ENCODE measurements around the gene F2RL3. TPM values are rescaled to one million over a fixed set of nuclear protein-coding genes. Genes with fewer than 3 reads are reported as not detected.

The F2RL3 gene
- total and polyA plus RNA-seq, 2 of the 8 experiments (the other 6 are each of a cell fraction or from before 2014, with no cell fraction given) = not detected

GRCh38 chr19:16930753-16931152, 42.0 kb downstream of the F2RL3 start:
- no peaks in the 10 kb centered on the region for H4K20me1 ChIP-seq (replicated peaks in 1 of 2; ENCODE audit: control insufficient read depth in 1 of 2, insufficient read depth in 2 of 2, low read length in 2 of 2)
- CTCF ChIA-PET (ENCODE audit: partially characterized antibody) = interaction anchor here (0.9 to 1.0 kb wide), 2 partner anchors 31 to 159 kb away, joined by 3 read pairs; no protein-coding TSS in a partner anchor
- POLR2A ChIA-PET (ENCODE audit: partially characterized antibody) = interaction anchor here (0.6 kb wide), 1 partner anchor 853 kb away, joined by 3 read pairs; no protein-coding TSS in a partner anchor

More at GRCh38 chr19:16930753-16931152, 42.0 kb downstream of the F2RL3 start:
- Histone ChIP-seq H3K9me3 (ENCODE audit: insufficient read depth in 2 of 2, low read depth in 1 of 2, low read length in 1 of 2) (peaks cover 9 to 13% of the 10 kb centered on the region in 2 experiments; a peak in 3 of 4 replicates), H2AFZ (ENCODE audit: low read length) (no peak overlapping the region), H2BK120ac (replicated peaks; ENCODE audit: low read depth, low read length) (no peak overlapping the region), H3K36me3 (ENCODE audit: control insufficient read depth in 2 of 4, insufficient read depth in 4 of 4, low read length in 3 of 4) (no peaks in the 10 kb centered on the region), H2BK15ac (ENCODE audit: low read length) (no peak overlapping the region), H3K27me3 (replicated peaks in 1 of 4; ENCODE audit: control insufficient read depth in 3 of 4, extremely low read depth in 1 of 4, insufficient read depth in 3 of 4, low read length in 3 of 4) (no peaks in the 10 kb centered on the region; a peak in 1 of 7 replicates), H2BK20ac (ENCODE audit: low read length) (no peak overlapping the region), H3K79me1 (ENCODE audit: low read depth, low read length) (no peaks in the 10 kb centered on the region), H3K4me2 (ENCODE audit: insufficient read depth in 1 of 2, low read depth in 2 of 2, low read length in 2 of 2) (no peak overlapping the region), H3K18ac (ENCODE audit: extremely low read depth, low read length) (no peak overlapping the region), H3K4me3 (ENCODE audit: extremely low read depth in 1 of 4, insufficient read depth in 2 of 4, low read depth in 3 of 4, low read length in 4 of 4) (no peak overlapping the region), H3K4ac (replicated peaks; ENCODE audit: insufficient read length, low read depth, low read length) (no peak overlapping the region), H3K9ac (replicated peaks in 1 of 4; ENCODE audit: extremely low read depth in 1 of 4, low read depth in 3 of 4, low read length in 3 of 4) (no peak overlapping the region), H3K23ac (ENCODE audit: insufficient read length) (no peak overlapping the region), H3K79me2 (ENCODE audit: control insufficient read depth in 1 of 2, insufficient read depth in 2 of 2, low read length in 2 of 2) (no peaks in the 10 kb centered on the region), H3K56ac (replicated peaks; ENCODE audit: insufficient read length, low read depth, low read length) (no peak overlapping the region), H3K23me2 (ENCODE audit: low read depth, low read length) (no peaks in the 10 kb centered on the region), H2AK5ac (ENCODE audit: low read depth, low read length) (no peak overlapping the region), H4K8ac (ENCODE audit: extremely low read depth, insufficient read depth, low read length) (no peak overlapping the region), H3K27ac (ENCODE audit: low read depth, low read length) (no peak overlapping the region), H3K4me1 (replicated peaks in 1 of 4; ENCODE audit: control insufficient read depth in 3 of 4, insufficient read depth in 4 of 4, low read length in 3 of 4) (no peaks in the 10 kb centered on the region), H2BK12ac (ENCODE audit: low read depth, low read length) (no peak overlapping the region), H4K91ac (replicated peaks; ENCODE audit: insufficient read length, low read length) (no peak overlapping the region), H4K5ac (ENCODE audit: insufficient read length, low read depth, low read length) (no peak overlapping the region), H3K14ac (ENCODE audit: insufficient read length) (no peak overlapping the region), H2BK5ac (ENCODE audit: low read depth, low read length) (no peak overlapping the region)
- FAIRE-seq (no peak), DNase-seq (ENCODE audit: low read depth in 1 of 2, low spot score in 2 of 2) (no peak)
- WGBS, 2 experiments (ENCODE audit: extremely low coverage in 1 of 2, insufficient coverage in 1 of 2, insufficient read length in 1 of 2, insufficient replicate concordance in 2 of 2, low coverage in 1 of 2, low lambda C conversion rate in 2 of 2, missing lambda C conversion rate in 1 of 2) = 91% methylated on average over 5 of the region's 5 CpGs; no CpG with 5 or more reads in 1 of the 2 experiments
- TF ChIP-seq KDM1A (IDR thresholded peaks at IDR 0.05; ENCODE audit: borderline replicate concordance, low read length) (no peak), CBX8 (IDR thresholded peaks at IDR 0.05; ENCODE audit: borderline replicate concordance, low read depth, low read length) (no peak), SAP30 (IDR thresholded peaks at IDR 0.05; ENCODE audit: insufficient read depth, insufficient replicate concordance, low read length) (no peak), RBBP5 (IDR thresholded peaks at IDR 0.05; ENCODE audit: borderline replicate concordance, low read depth, low read length) (no peak), POU5F1 (IDR thresholded peaks at IDR 0.05; ENCODE audit: low read depth, low read length) (no peak), CHD1 (IDR thresholded peaks at IDR 0.05; ENCODE audit: low read depth, low read length) (no peak), GABPA (IDR thresholded peaks at IDR 0.05; ENCODE audit: borderline replicate concordance, insufficient read depth, low read length) (no peak), TCF12 (IDR thresholded peaks at IDR 0.05; ENCODE audit: low read depth, low read length) (no peak), PHF8 (conservative IDR thresholded peaks at IDR 0.05; ENCODE audit: low read depth, low read length) (no peak), SRF (IDR thresholded peaks at IDR 0.05; ENCODE audit: low read depth, low read length) (no peak), CBX5 (IDR thresholded peaks at IDR 0.05; ENCODE audit: low read depth, low read length) (no peak), EZH2 (IDR thresholded peaks at IDR 0.05; ENCODE audit: low read depth, low read length, severe bottlenecking) (no peak), ZNF274 (IDR thresholded peaks at IDR 0.05; ENCODE audit: borderline replicate concordance, extremely low read depth, low read length) (no peak)

Measured in H1 (cell line).